A673 (cell line): ENCODE measurements around the gene POLR3C.

Experiments used
- CTCF ChIP-seq: fragments of 300-800, 200-600 bp; sonication (generic); conservative IDR thresholded peaks from 2 replicates; pipeline ENCODE4 v1.5.1; 2017; ENCODE audit warnings: low read depth, mild to moderate bottlenecking, antibody characterized with exemption, low read length, moderate library complexity, mixed read lengths
- EZH2 ChIP-seq: fragments of 200-600 bp; sonication (generic); IDR thresholded peaks from 2 replicates; pipeline ENCODE4 v1.6.1; 2017; ENCODE audit warnings: borderline replicate concordance, low read depth, mild to moderate bottlenecking, mixed read lengths, antibody characterized with exemption, low read length; ENCODE audit not compliant: poor library complexity, severe bottlenecking

DNA sequence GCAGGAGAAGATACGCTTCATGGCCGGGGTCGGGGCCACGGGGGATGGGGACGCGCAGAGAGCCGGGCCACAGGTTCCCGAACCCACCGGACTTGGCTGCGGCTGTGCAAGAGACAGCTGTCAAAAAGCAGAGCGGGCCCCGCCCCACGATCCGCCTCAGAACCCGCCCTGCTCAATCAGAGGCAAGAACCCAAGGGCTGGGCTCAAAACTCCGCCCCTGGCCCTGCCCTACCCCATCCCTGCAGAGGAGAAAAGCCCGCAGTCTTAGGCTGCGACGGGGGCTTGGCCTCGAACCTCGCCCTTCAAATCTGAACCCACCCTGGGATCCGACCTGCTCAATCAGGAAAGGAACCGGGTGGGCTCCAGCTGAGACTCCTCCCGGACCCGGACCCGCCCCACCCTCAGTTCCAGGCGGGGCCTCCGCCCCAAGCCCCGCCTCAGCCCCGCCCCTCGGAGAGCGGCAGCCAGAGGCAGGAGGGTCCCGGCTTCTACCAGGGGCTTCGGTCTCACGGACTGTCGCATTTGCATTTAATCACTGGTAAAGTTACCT is 61.8 kb downstream of the POLR3C start, which contains the start of gene ANKRD35:
- TF ChIP-seq EZH2: no peak
- TF ChIP-seq CTCF: no peak
